HL-60 (cell line): ENCODE measurements around the gene NOS1AP.

Experiments used
- DNase-seq, 2 experiments: peaks; one replicate each; pipeline ENCODE4 v3.0.0-alpha.2; 2010 to 2020; ENCODE audit warnings: low read depth in 1 of 2, low spot score in 1 of 2
- H3K27ac ChIP-seq: fragments of 250-450 bp; sonication (Bioruptor Pico); replicated peaks from 2 replicates; pipeline ENCODE4 v1.5.1; 2020; ENCODE audit warnings: mild to moderate bottlenecking, moderate library complexity
- H3K27me3 ChIP-seq: fragments of 250-450 bp; sonication (Bioruptor Pico); 2 replicates; pipeline ENCODE4 v1.5.1; 2021; ENCODE audit warnings: mild to moderate bottlenecking, moderate library complexity; ENCODE audit not compliant: insufficient read depth, poor library complexity, severe bottlenecking
- H3K4me3 ChIP-seq: replicated peaks from 2 replicates; pipeline ENCODE4 v1.5.1; 2011; ENCODE audit warnings: mild to moderate bottlenecking, control low read depth, low read length; ENCODE audit not compliant: insufficient read depth
- GABPA ChIP-seq: IDR thresholded peaks from 2 replicates; pipeline ENCODE4 v1.6.1; 2012; ENCODE audit warnings: low read depth
- POLR2AphosphoS5 ChIP-seq: IDR thresholded peaks from 2 replicates; pipeline ENCODE4 v1.6.1; 2012; ENCODE audit warnings: low read depth
- SPI1 ChIP-seq: IDR thresholded peaks from 2 replicates; pipeline ENCODE4 v1.6.1; 2012; ENCODE audit warnings: low read depth, mild to moderate bottlenecking, borderline replicate concordance
- TF ChIP-seq, protein P1 (sequence below): IDR thresholded peaks from one replicate; pipeline ENCODE4 v1.5.1; 2011; ENCODE audit warnings: low read length, control low read depth, inconsistent platforms; ENCODE audit not compliant: insufficient read depth
- TF ChIP-seq, protein P2 (sequence below): IDR thresholded peaks from 2 replicates; pipeline ENCODE4 v1.6.1; 2012; ENCODE audit warnings: low read depth; ENCODE audit not compliant: insufficient replicate concordance

Gene NOS1AP

GRCh38 chr1:162333991-162334390 is 264.5 kb downstream of the NOS1AP start:
- H3K4me3 ChIP-seq, result no peak overlapping the region

DNA sequence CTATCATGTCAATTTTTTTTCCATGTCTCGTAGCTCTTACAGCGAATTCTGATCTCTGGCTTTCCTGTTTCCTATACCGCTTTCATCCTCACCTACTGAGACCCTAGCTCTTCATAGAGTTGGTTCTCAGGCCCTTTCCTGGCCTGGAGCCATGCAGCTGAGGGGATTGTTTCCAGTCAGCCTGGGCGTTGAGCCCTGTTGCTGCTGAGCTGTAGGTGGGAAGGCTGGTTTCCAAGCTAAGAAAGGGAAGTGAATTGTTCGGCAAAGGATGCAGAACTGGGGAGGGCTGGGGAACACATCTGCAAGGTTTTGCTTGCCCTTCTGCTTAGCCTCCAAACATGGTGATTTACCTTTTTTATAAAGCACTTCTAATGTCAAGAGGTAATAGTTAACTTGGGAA is 265.6 kb downstream of the NOS1AP start:
- DNase-seq, result no peak
- Histone ChIP-seq H3K27me3 (no peaks in the 10 kb centered on the region), H3K27ac (no peak overlapping the region), H3K4me3 (no peak overlapping the region)
- TF ChIP-seq POLR2AphosphoS5, result no peak
- TF ChIP-seq, protein P1, sequence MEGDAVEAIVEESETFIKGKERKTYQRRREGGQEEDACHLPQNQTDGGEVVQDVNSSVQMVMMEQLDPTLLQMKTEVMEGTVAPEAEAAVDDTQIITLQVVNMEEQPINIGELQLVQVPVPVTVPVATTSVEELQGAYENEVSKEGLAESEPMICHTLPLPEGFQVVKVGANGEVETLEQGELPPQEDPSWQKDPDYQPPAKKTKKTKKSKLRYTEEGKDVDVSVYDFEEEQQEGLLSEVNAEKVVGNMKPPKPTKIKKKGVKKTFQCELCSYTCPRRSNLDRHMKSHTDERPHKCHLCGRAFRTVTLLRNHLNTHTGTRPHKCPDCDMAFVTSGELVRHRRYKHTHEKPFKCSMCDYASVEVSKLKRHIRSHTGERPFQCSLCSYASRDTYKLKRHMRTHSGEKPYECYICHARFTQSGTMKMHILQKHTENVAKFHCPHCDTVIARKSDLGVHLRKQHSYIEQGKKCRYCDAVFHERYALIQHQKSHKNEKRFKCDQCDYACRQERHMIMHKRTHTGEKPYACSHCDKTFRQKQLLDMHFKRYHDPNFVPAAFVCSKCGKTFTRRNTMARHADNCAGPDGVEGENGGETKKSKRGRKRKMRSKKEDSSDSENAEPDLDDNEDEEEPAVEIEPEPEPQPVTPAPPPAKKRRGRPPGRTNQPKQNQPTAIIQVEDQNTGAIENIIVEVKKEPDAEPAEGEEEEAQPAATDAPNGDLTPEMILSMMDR, result no peak
- TF ChIP-seq, protein P2, sequence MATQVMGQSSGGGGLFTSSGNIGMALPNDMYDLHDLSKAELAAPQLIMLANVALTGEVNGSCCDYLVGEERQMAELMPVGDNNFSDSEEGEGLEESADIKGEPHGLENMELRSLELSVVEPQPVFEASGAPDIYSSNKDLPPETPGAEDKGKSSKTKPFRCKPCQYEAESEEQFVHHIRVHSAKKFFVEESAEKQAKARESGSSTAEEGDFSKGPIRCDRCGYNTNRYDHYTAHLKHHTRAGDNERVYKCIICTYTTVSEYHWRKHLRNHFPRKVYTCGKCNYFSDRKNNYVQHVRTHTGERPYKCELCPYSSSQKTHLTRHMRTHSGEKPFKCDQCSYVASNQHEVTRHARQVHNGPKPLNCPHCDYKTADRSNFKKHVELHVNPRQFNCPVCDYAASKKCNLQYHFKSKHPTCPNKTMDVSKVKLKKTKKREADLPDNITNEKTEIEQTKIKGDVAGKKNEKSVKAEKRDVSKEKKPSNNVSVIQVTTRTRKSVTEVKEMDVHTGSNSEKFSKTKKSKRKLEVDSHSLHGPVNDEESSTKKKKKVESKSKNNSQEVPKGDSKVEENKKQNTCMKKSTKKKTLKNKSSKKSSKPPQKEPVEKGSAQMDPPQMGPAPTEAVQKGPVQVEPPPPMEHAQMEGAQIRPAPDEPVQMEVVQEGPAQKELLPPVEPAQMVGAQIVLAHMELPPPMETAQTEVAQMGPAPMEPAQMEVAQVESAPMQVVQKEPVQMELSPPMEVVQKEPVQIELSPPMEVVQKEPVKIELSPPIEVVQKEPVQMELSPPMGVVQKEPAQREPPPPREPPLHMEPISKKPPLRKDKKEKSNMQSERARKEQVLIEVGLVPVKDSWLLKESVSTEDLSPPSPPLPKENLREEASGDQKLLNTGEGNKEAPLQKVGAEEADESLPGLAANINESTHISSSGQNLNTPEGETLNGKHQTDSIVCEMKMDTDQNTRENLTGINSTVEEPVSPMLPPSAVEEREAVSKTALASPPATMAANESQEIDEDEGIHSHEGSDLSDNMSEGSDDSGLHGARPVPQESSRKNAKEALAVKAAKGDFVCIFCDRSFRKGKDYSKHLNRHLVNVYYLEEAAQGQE, result no peak
- TF ChIP-seq GABPA, result no peak
- no peak; the same call in 1 of the 2 replicates for TF ChIP-seq SPI1

More at GRCh38 chr1:162333991-162334390, 264.5 kb downstream of the NOS1AP start:
- DNase-seq, result no peak
- Histone ChIP-seq H3K27ac (no peak overlapping the region), H3K27me3 (no peaks in the 10 kb centered on the region)
- TF ChIP-seq GABPA (no peak), POLR2AphosphoS5 (no peak), SPI1 (no peak)
- TF ChIP-seq, protein P1, result no peak
- TF ChIP-seq, protein P2, result no peak

GRCh38 chr1:162336621-162337285 is 267.3 kb downstream of the NOS1AP start:
- TF ChIP-seq GABPA, result no peak
- no peak for TF ChIP-seq POLR2AphosphoS5
- TF ChIP-seq, protein P2, result no peak
- DNase-seq, result no peak
- Histone ChIP-seq H3K27ac (no peak overlapping the region), H3K4me3 (no peak overlapping the region), H3K27me3 (no peaks in the 10 kb centered on the region)
